PC-9 (cell line): Measurements from ENCODE around the gene FBXL17. TPM values are rescaled to one million over a fixed set of nuclear protein-coding genes. Genes with fewer than 3 reads are reported as not detected.

Source experiments
- BruUV-seq: library from RNA; stranded (reverse); fragments of 400-500 nt; replicated peaks from 2 replicates; lab custom pipeline; 2021; lab: Mats Ljungman, UMichigan
- CTCF ChIA-PET: fragments of 300-600 bp; sonication (Branson Sonifier 250); formaldehyde crosslinking; loops from one replicate; lab custom pipeline; 2022; ENCODE audit warnings: antibody characterized with exemption; lab: Charles Lee
- POLR2A ChIA-PET: fragments of 300-600 bp; sonication (Branson Sonifier 250); formaldehyde crosslinking; loops from one replicate; lab custom pipeline; 2022; ENCODE audit warnings: antibody characterized with exemption; ENCODE audit not compliant: unreplicated experiment; lab: Charles Lee
- DNase-seq, 2 experiments: peaks; one replicate each; pipeline versions ENCODE4 v3.0.0 to v3.0.0-alpha.2; 2015 to 2022; ENCODE audit warnings: mixed read lengths in 1 of 2
- H2AFZ ChIP-seq: fragments of 200-600 bp; sonication (generic); 2 replicates; pipeline ENCODE4 v1.8.1; 2017; ENCODE audit warnings: antibody characterized with exemption
- H3F3A ChIP-seq: fragments of 200-600 bp; sonication (generic); 2 replicates; pipeline ENCODE4 v1.8.1; 2017; ENCODE audit warnings: antibody characterized with exemption, mild to moderate bottlenecking, low read depth; ENCODE audit not compliant: insufficient read depth
- H3K27ac ChIP-seq: fragments of 200-600 bp; sonication (generic); 2 replicates; pipeline ENCODE4 v1.6.1; 2016; ENCODE audit warnings: mixed run types
- H3K27me3 ChIP-seq: fragments of 200-600 bp; sonication (generic); 2 replicates; pipeline ENCODE4 v1.6.1; 2016; ENCODE audit warnings: low read depth, mixed run types; ENCODE audit not compliant: insufficient read depth
- H3K36me3 ChIP-seq: fragments of 200-600 bp; sonication (generic); 2 replicates; pipeline ENCODE4 v1.6.1; 2016; ENCODE audit warnings: low read depth, mixed run types
- H3K4me1 ChIP-seq: fragments of 200-600 bp; sonication (generic); replicated peaks from 2 replicates; pipeline ENCODE4 v1.6.1; 2016; ENCODE audit warnings: mixed run types; ENCODE audit not compliant: insufficient read depth
- H3K4me2 ChIP-seq: fragments of 200-600 bp; sonication (generic); 2 replicates; pipeline ENCODE4 v1.6.1; 2017; ENCODE audit warnings: mixed run types
- H3K4me3 ChIP-seq: fragments of 200-600 bp; sonication (generic); 2 replicates; pipeline ENCODE4 v1.6.1; 2016; ENCODE audit warnings: mixed run types
- H3K79me2 ChIP-seq: fragments of 200-600 bp; sonication (generic); 2 replicates; pipeline ENCODE4 v1.6.1; 2017; ENCODE audit warnings: low read depth, mixed run types
- H3K9me2 ChIP-seq: fragments of 200-600 bp; sonication (generic); 2 replicates; pipeline ENCODE4 v1.8.1; 2017; ENCODE audit warnings: mild to moderate bottlenecking; ENCODE audit not compliant: insufficient read depth
- H3K9me3 ChIP-seq: fragments of 200-600 bp; sonication (generic); 2 replicates; pipeline ENCODE4 v1.8.1; 2016; ENCODE audit warnings: low read depth; ENCODE audit not compliant: insufficient read depth
- H4K20me1 ChIP-seq: fragments of 200-600 bp; sonication (generic); 2 replicates; pipeline ENCODE4 v1.8.1; 2017; ENCODE audit not compliant: insufficient read depth
- EZH2 ChIP-seq: fragments of 200-600 bp; sonication (generic); IDR thresholded peaks from 2 replicates; pipeline ENCODE4 v1.8.0; 2017; ENCODE audit warnings: antibody characterized with exemption, low read depth
- intact Hi-C: fragments of 100-400 bp; cut with micrococcal nuclease; formaldehyde crosslinking; loops from one replicate; pipeline ENCODE4 v1.10.0; 2022; ENCODE audit not compliant: unreplicated experiment
- total RNA-seq: library from RNA; stranded (reverse); gene quantifications from 2 replicates; pipeline ENCODE4 v1.2.3, GENCODE V29; 2021
- TF ChIP-seq, protein P1 (sequence below): fragments of 200-600 bp; sonication (generic); conservative IDR thresholded peaks from 2 replicates; pipeline ENCODE4 v1.6.1; 2017; ENCODE audit warnings: mixed run types, antibody characterized with exemption, mild to moderate bottlenecking, moderate library complexity

Gene FBXL17
- total RNA-seq, 1 experiment from 2014 or later = 19.5 TPM

DNA sequence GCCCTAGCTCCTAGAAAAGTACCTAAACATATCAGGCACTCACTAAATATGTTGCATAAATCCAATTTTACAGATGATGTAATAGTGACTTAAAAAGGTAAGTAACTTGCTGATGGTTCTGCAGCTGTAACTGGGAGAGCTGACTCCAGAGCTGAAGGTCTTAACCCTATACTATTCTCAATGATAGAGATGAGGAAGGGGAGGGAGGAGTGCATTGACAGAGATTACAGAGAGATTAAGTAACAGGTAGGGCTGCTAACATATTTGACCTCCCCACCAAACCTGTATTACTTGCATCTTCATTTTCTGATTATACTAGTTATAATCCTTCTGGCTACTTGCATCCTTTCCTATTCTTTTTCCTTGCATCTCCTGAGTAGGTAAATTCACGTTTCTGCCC, 455.8 kb downstream of the FBXL17 start:
- ChIA-PET CTCF (interaction anchor here (0.6 kb wide), 1 partner anchor 1857 kb away, joined by 8 read pairs; no protein-coding TSS in a partner anchor), POLR2A (no interaction called here)
- Histone ChIP-seq H3K9me3 (no peaks in the 10 kb centered on the region), H3K4me1 (no peaks in the 10 kb centered on the region), H3K9me2 (no peaks in the 10 kb centered on the region; the same call in 1 of the 2 replicates), H3K4me3 (no peak overlapping the region), H4K20me1 (no peaks in the 10 kb centered on the region), H3K36me3 (no peaks in the 10 kb centered on the region), H2AFZ (no peak overlapping the region), H3K27me3 (no peaks in the 10 kb centered on the region), H3K79me2 (no peaks in the 10 kb centered on the region), H3K4me2 (no peak overlapping the region), H3K27ac (no peak overlapping the region), H3F3A (no peaks in the 10 kb centered on the region)
- TF ChIP-seq EZH2 = no peak
- TF ChIP-seq, protein P1, sequence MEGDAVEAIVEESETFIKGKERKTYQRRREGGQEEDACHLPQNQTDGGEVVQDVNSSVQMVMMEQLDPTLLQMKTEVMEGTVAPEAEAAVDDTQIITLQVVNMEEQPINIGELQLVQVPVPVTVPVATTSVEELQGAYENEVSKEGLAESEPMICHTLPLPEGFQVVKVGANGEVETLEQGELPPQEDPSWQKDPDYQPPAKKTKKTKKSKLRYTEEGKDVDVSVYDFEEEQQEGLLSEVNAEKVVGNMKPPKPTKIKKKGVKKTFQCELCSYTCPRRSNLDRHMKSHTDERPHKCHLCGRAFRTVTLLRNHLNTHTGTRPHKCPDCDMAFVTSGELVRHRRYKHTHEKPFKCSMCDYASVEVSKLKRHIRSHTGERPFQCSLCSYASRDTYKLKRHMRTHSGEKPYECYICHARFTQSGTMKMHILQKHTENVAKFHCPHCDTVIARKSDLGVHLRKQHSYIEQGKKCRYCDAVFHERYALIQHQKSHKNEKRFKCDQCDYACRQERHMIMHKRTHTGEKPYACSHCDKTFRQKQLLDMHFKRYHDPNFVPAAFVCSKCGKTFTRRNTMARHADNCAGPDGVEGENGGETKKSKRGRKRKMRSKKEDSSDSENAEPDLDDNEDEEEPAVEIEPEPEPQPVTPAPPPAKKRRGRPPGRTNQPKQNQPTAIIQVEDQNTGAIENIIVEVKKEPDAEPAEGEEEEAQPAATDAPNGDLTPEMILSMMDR = no peak
- intact Hi-C loops = no loop called here
- no TSS peak for BruUV-seq
- no peak for DNase-seq

DNA sequence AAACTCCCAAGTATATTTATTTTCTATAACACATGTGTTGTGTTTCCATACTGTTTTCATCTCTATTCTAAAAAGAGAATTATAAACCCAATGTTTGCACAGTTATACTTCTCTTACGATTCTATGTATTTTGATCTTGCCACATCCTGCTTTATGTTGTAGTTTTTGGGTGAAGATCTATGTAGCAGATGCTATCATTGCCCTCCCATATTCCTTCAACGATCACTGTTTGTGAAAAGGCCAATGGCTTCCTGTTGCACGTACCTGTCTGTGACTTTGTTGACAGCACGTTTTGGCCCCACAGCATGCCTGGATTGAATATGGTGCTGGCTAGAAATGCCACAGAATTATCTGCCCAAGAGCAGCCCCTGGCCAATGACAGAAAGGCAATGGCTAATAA, 456.7 kb downstream of the FBXL17 start:
- no peaks in the 10 kb centered on the region for H3K79me2 ChIP-seq
- H3K4me1 ChIP-seq = no peaks in the 10 kb centered on the region
- H3K4me3 ChIP-seq = no peak overlapping the region
- no peaks in the 10 kb centered on the region for H3F3A ChIP-seq
- intact Hi-C loops = no loop called here
- H3K4me2 ChIP-seq = no peak overlapping the region
- ChIA-PET POLR2A (no interaction called here), CTCF (no interaction called here)
- no peaks in the 10 kb centered on the region for H3K36me3 ChIP-seq
- no peaks in the 10 kb centered on the region for H4K20me1 ChIP-seq
- H3K9me3 ChIP-seq = no peaks in the 10 kb centered on the region
- no peak overlapping the region for H3K27ac ChIP-seq
- TF ChIP-seq EZH2 = no peak
- TF ChIP-seq, protein P1 = no peak
- no peak for DNase-seq
- H2AFZ ChIP-seq = no peak overlapping the region
- BruUV-seq = no TSS peak
- no peaks in the 10 kb centered on the region for H3K27me3 ChIP-seq
- H3K9me2 ChIP-seq = no peaks in the 10 kb centered on the region; the same call in 1 of the 2 replicates

DNA sequence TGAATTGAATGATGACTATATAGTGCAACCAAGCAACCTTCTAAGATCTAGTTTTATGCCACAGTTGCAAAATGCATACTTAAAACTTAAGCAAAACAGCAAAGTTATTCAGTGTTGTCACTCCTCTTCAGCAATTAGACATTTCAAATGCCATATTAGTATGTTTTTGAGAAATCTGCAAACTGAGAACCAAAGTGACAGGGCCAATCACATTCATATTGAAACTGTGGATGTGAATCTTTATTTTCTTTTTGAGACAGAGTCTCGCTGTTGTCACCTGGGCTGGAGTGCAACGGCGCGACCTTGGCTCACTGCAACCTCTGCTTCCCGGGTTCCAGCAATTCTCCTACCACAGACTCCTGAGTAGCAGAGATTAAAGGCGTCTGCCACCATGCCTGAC, 461.9 kb downstream of the FBXL17 start:
- H3K4me1 ChIP-seq = no peaks in the 10 kb centered on the region
- H3K27me3 ChIP-seq = no peaks in the 10 kb centered on the region
- H3K27ac ChIP-seq = no peak overlapping the region
- no peak for TF ChIP-seq EZH2
- TF ChIP-seq, protein P1 = no peak
- intact Hi-C loops = no loop called here
- no peaks in the 10 kb centered on the region for H3K79me2 ChIP-seq
- no peaks in the 10 kb centered on the region for H3F3A ChIP-seq
- H4K20me1 ChIP-seq = no peaks in the 10 kb centered on the region
- DNase-seq = no peak
- H3K36me3 ChIP-seq = no peaks in the 10 kb centered on the region
- ChIA-PET POLR2A (no interaction called here), CTCF (no interaction called here)
- no peaks in the 10 kb centered on the region; the same call in 1 of the 2 replicates for H3K9me2 ChIP-seq
- H3K4me2 ChIP-seq = no peak overlapping the region
- no peak overlapping the region for H2AFZ ChIP-seq
- BruUV-seq = no TSS peak
- no peak overlapping the region for H3K4me3 ChIP-seq
- no peaks in the 10 kb centered on the region for H3K9me3 ChIP-seq
